Testis (tissue), 2 donors: Measurements from ENCODE around the gene OR52B6.

Experiments used
- CTCF ChIP-seq, 3 experiments: fragments of 450-650 bp in 2 of 3; fragments of 200-600 bp in 1 of 3; sonication (generic) in 1 of 3; IDR thresholded peaks; one replicate each; pipeline ENCODE4 v1.5.1; 2016 to 2019; ENCODE audit warnings: antibody characterized with exemption in 3 of 3, mild to moderate bottlenecking in 2 of 3, moderate library complexity in 1 of 3
- POLR2A ChIP-seq: fragments of 450-650 bp; IDR thresholded peaks from one replicate; pipeline ENCODE4 v1.6.1; 2017; ENCODE audit warnings: antibody characterized with exemption, mild to moderate bottlenecking, moderate library complexity

GRCh38 chr11:5580577-5580976 is at the start of gene OR52B6:
- TF ChIP-seq POLR2A (no peak), CTCF (IDR thresholded peaks at IDR 0.05) (no peak)
